GM19099 (cell line): ENCODE results near the gene COIL.
A peak's percentile ranks its signal among the peaks of the same experiment; 100 is the strongest.

Experiments
- POLR2A ChIP-seq: IDR thresholded peaks from 3 replicates; pipeline ENCODE4 v1.6.1; 2011; ENCODE audit warnings: low read depth; ENCODE audit not compliant: insufficient read length; ENCODE audit errors: extremely low read depth

Gene COIL, protein sequence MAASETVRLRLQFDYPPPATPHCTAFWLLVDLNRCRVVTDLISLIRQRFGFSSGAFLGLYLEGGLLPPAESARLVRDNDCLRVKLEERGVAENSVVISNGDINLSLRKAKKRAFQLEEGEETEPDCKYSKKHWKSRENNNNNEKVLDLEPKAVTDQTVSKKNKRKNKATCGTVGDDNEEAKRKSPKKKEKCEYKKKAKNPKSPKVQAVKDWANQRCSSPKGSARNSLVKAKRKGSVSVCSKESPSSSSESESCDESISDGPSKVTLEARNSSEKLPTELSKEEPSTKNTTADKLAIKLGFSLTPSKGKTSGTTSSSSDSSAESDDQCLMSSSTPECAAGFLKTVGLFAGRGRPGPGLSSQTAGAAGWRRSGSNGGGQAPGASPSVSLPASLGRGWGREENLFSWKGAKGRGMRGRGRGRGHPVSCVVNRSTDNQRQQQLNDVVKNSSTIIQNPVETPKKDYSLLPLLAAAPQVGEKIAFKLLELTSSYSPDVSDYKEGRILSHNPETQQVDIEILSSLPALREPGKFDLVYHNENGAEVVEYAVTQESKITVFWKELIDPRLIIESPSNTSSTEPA

GRCh38 chr17:56960596-56961538, at the start of gene COIL:
Gene COIL, minus strand, starts transcription at chr17:56961050. Its CDS starts 31 bp downstream, at chr17:56961019.
- peak; percentile 78 for TF ChIP-seq POLR2A

DNA sequence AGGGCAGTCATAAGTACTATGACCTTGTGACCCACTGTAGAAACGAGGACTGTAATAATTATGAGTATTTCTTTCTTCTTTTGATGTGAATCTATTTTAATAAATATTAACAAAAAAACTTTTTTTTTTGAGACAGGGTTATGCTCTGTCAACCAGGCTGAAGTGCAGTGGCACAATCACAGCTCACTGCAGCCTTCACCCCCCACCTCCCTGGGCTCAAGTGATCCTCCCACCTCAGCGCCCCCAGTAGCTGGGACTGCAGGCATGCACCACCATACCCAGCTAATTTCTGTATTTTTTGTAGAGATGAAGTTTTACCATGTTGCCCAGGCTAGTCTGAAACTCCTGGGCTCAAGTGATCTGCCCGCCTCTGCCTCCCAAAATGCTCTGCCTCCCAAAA, 49.6 kb upstream of the COIL start:
- no peak for TF ChIP-seq POLR2A

DNA sequence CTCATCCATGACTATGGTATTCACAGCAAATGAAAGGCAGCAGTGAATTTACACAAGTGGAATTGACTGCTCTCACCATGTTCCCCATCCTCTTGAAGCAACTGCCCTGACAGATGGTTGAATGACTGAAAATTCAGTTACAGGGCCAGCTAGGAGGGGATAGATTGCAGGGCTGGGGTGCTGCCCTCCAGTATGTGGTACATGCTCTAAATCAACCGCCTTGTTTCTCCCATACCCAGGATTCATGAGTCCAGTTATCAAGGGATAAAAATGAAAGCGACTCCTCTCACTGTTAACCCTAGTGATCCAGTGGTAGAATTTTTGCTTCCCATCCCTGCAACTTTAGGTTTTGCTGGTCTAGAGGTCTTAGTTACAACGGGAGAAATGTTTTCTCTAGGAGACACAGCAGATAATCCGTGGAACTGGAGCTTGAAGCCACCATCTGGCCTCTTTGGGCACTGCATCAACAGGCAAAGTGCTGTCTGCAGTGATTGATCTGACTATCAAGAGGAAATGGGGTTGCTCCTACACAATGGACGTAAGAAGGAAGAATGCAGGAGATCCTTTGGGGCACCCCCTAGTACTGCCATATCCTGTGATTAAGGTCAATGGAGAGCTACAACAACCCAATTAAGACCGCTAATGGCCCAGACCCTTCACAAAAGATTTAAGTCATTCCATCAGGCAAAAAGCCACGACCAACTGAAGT, 49.0 kb upstream of the COIL start:
- TF ChIP-seq POLR2A = no peak

DNA sequence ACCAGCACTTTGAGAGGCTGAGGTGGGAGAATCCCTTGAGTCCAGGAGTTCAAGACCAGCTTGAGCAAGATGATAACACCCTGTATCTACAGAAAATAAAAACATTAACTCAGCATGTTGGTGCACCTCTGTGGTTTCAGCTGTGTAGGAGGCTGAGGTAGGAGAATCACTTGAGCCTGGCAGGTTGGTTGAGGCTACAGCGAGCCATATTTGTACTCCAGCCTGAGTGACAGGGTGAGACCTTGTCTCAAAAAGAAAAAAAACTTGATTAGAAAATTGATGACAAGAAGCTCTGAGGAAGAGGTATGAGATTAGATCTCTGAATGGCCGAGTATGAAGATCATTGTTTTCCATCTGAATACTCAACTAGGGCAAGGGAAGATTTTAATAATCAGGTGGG, 48.1 kb upstream of the COIL start:
- no peak for TF ChIP-seq POLR2A

GRCh38 chr17:57006040-57006439, 45.2 kb upstream of the COIL start:
- TF ChIP-seq POLR2A = no peak

DNA sequence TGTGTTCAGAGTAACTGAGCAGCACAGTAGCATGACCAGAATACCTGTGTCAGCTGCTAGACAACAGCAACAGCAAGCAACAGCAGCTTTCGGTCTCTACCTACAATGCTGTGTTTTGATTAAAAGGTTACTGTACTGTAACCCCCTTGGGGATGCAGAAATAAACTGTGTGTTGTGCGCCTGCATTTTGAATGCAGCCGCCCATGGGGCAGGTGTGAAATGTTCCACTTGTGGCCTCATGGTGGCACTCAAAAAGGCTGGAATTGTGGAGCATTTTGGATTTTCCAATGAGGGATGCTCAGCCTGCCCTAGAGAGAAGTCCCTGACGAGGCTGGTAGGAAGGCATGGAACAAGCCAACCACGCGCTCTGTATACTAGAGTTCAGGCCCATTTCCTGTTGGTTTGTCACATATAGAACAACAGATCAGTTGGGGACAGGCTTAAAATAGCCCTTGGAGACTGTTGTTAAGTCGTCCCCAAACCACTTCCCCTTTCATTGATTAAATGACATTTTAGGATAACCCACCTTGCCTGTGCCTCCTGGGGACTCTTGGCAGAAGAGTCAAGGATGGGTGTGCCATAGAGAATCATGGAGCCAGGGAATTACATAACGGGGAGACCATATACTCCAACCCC, 44.2 kb upstream of the COIL start:
- peak; percentile 36 for TF ChIP-seq POLR2A

- TF ChIP-seq POLR2A = no peak
These were observed 42.1 kb upstream of the COIL start for GRCh38 chr17:57002904-57003303.

GRCh38 chr17:57001541-57001940, 40.7 kb upstream of the COIL start:
- TF ChIP-seq POLR2A = no peak

GRCh38 chr17:56997313-56997712, 36.5 kb upstream of the COIL start:
- no peak for TF ChIP-seq POLR2A

- TF ChIP-seq POLR2A = no peak
These were observed 34.9 kb upstream of the COIL start for GRCh38 chr17:56995766-56996165.

- no peak for TF ChIP-seq POLR2A
These were observed 33.4 kb upstream of the COIL start for GRCh38 chr17:56994009-56994792.

- no peak for TF ChIP-seq POLR2A
These were observed 31.5 kb upstream of the COIL start for GRCh38 chr17:56992364-56992763.

GRCh38 chr17:56988901-56989572, 28.2 kb upstream of the COIL start:
- no peak for TF ChIP-seq POLR2A
